ENCODE measurements around the gene NTM. TPM values are rescaled to one million over a fixed set of nuclear protein-coding genes. Genes with fewer than 3 reads are reported as not detected.
A peak's percentile ranks its signal among the peaks of the same experiment; 100 is the strongest.
"Not testable (repeated sequence)": the region's sequence is repeated elsewhere in the genome, so short reads cannot be mapped to it uniquely, and the experiment has no call there.

NTM gene
- total and polyA plus RNA-seq, 8 donors: 0.04 to 4.4 (median 0.50) TPM

DNA sequence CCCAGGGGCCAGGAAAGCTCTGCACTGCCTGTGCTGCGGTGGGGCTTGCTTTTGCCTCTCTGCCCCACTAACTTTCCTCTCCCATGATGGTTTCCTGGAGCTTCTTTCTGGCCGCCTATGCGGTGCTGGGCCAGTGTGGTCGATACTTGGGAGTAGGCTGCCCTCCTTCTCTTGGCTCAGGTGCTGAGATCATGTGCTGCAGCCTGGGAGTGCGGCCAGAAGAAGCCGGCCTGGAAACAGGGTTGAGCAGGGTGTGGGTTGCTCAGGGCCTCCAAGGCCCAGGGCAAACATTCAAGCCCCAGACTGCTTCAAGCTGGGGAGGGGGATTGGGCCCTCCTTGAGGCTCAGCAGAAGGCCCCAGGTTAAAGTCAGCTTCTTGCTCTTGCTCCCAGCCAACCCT is 125.0 kb downstream of the NTM start:
- DNase-seq (peak; percentile 49 to 81 (median 76)), ATAC-seq (peak; percentile 93 to 100 (median 98))
- H3K27ac ChIP-seq: no peak overlapping the region

DNA sequence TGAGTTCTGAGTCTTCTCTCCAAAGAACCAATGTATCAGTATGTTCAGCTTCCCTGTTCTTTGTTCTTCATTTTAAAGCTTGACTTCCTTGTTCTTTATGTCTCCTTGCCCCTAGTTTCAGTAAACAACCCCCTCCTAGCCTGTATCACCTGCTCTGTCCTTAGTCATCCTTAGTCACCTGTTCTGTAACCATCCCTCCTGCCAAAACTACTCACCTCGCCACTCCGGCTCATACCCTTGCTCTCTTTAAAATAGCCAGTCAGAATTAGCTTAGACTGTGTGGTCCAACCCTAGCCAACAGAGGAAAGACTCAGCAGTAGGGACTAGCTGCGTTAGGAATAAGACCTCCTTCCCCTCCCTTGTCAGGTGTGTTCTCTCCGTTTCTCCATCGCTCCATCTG is 127.3 kb downstream of the NTM start:
- H3K27ac ChIP-seq; H3K27me3 ChIP-seq; H3K4me3 ChIP-seq; FAIRE-seq; H3K9me3 ChIP-seq; H3K4me1 ChIP-seq; H3K36me3 ChIP-seq; intact Hi-C loops (cut with DNase I); DNase-seq: not testable (repeated sequence)
- 86 to 95% methylated on average over 5 of the region's 5 CpGs for WGBS, 2 donors
- peak in 2 of 4 donors; percentile 7 to 20 for ATAC-seq

More for the DNA sequence above, 125.0 kb downstream of the NTM start:
- intact Hi-C loops (cut with DNase I): no loop called here
- no peaks in the 10 kb centered on the region for H3K27me3 ChIP-seq
- no peak overlapping the region for H3K4me3 ChIP-seq
- WGBS, 2 donors: 24 to 27% methylated on average over 6 of the region's 6 CpGs
- H3K36me3 ChIP-seq: no peaks in the 10 kb centered on the region
- H3K9me3 ChIP-seq: no peaks in the 10 kb centered on the region
- FAIRE-seq: no peak
- H3K4me1 ChIP-seq: peaks cover 0 to 7% (median 0%) of the 10 kb centered on the region in 3 donors
- TF ChIP-seq, protein P1, sequence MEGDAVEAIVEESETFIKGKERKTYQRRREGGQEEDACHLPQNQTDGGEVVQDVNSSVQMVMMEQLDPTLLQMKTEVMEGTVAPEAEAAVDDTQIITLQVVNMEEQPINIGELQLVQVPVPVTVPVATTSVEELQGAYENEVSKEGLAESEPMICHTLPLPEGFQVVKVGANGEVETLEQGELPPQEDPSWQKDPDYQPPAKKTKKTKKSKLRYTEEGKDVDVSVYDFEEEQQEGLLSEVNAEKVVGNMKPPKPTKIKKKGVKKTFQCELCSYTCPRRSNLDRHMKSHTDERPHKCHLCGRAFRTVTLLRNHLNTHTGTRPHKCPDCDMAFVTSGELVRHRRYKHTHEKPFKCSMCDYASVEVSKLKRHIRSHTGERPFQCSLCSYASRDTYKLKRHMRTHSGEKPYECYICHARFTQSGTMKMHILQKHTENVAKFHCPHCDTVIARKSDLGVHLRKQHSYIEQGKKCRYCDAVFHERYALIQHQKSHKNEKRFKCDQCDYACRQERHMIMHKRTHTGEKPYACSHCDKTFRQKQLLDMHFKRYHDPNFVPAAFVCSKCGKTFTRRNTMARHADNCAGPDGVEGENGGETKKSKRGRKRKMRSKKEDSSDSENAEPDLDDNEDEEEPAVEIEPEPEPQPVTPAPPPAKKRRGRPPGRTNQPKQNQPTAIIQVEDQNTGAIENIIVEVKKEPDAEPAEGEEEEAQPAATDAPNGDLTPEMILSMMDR (IDR thresholded peaks at IDR 0.05): no peak

DNA sequence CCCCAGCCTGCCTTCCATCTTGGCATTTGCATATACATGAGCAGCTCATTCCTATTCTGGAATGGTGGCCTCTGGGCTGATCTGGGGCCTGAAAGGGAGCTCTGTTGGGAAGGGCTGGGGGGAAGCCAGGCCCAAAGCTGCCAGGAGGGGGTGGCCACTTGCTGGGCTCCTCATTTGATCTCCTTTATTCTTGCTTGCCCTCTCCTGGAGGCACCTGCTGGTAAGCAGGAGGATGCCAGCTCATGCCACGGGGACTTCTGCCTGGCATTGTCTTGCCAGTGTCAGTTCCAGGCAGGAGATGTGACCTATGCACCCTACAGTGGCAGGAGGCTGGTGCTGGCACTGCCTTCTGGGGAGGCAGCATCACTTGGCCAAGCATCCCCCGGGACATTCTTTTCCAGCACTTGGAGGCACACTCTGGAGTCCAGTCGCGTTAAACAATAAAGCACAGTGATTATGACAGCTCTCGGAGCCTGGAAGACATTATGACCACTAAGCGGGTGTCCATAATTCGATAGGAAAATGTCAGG is 128.3 kb downstream of the NTM start:
- no peaks in the 10 kb centered on the region for H3K9me3 ChIP-seq
- TF ChIP-seq, protein P1 (IDR thresholded peaks at IDR 0.05): no peak
- peaks cover 0 to 7% (median 0%) of the 10 kb centered on the region in 3 donors for H3K4me1 ChIP-seq
- ATAC-seq (no peak), DNase-seq (no peak), FAIRE-seq (no peak)
- H3K27ac ChIP-seq: no peak overlapping the region
- no peaks in the 10 kb centered on the region for H3K36me3 ChIP-seq
- intact Hi-C loops (cut with DNase I): no loop called here
- 70 to 72% methylated on average over 7 of the region's 7 CpGs for WGBS, 2 donors
- no peaks in the 10 kb centered on the region for H3K27me3 ChIP-seq
- H3K4me3 ChIP-seq: no peak overlapping the region

DNA sequence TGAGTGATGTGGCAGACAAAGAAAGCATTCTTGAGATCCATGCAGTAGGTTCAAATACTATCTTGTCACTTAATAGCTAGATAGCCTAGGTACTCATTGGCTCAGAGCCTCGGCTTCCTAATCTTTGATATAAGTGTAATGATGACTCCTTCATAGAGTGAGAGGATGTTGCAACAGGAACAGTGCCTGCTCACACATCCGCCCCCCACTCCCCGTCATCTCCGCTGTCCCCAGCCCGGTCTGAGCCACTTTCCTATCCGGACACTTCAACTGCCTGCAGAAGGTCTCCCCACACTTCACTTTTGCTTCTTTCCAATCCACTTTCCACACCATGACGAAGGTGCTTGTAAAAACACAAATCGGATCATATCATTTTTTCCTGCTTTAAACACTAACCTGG is 128.8 kb downstream of the NTM start:
- Histone ChIP-seq H3K4me3 (no peak overlapping the region), H3K36me3 (no peaks in the 10 kb centered on the region), H3K27me3 (no peaks in the 10 kb centered on the region), H3K4me1 (peaks cover 0 to 7% (median 0%) of the 10 kb centered on the region in 3 donors), H3K9me3 (no peaks in the 10 kb centered on the region), H3K27ac (no peak overlapping the region)
- WGBS, 2 donors: 77 to 88% methylated on average over 8 of the region's 8 CpGs
- ATAC-seq (no peak), DNase-seq (no peak), FAIRE-seq (no peak)
- TF ChIP-seq, protein P1 (IDR thresholded peaks at IDR 0.05): no peak
- intact Hi-C loops (cut with DNase I): no loop called here

DNA sequence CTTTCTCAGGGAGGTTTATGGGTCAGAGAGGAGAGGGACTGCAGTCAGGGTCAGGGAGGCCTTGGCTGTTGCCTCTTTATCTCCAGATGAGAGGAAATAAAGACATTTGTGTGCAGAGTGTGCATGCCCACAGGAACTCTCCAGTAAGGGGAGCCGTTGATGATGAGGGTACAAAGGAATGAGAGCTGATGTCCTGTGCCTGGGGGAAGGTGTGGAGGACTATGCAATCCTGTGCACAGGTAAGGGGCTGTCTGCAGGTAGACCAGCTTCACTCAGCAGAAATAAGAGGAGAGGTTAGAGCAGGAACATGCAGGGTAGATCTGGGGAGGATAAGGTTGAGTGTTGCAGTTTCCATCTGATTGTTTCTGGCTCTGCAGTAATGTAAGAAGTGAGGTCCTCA is 132.6 kb downstream of the NTM start:
- FAIRE-seq (no peak), DNase-seq (no peak), ATAC-seq (no peak)
- no peaks in the 10 kb centered on the region for H3K4me1 ChIP-seq
- H3K27ac ChIP-seq: no peak overlapping the region
- intact Hi-C loops (cut with DNase I): loop anchor here in 1 of 3 donors (5.0 kb wide), 1 partner anchor 91 kb away; no protein-coding TSS in a partner anchor
- TF ChIP-seq, protein P1 (IDR thresholded peaks at IDR 0.05): no peak
- H3K9me3 ChIP-seq: no peaks in the 10 kb centered on the region
- H3K36me3 ChIP-seq: no peaks in the 10 kb centered on the region
- H3K4me3 ChIP-seq: no peak overlapping the region
- no peaks in the 10 kb centered on the region for H3K27me3 ChIP-seq
- 16 to 25% methylated on average over 1 of the region's 1 CpG for WGBS, 2 donors
